NCI-H345 (cell line): ENCODE data around the gene ZFP36L2.
A peak's percentile ranks its signal among the peaks of the same experiment; 100 is the strongest.

ENCODE experiments used
- DNase-seq: peaks from one replicate; lab custom pipeline; 2025; lab: John Stamatoyannopoulos, UW

Gene ZFP36L2

DNA sequence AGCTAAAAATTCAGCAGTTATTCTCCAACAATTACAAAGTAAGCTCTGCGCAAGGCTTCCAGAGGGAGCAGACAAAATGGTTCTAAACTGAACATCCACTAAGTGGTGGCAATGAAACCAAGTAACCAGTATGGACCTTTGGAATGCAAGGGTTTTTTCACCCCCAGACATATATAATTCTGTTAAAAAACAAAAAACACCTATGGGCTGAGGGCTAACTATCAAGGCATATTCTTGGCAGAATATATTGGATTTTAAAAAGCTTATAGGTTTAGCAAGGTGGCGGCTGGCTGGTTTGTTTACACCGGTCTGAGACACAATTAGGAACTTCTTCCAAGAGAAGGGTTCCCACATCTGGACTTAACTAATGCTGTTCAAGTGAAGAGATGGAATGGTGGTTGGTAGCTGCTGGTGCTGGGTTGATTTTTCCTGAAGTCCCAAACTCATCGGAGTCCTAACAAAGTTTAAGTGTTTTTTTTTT is 2.8 kb downstream of the ZFP36L2 start:
- DNase-seq = no peak

DNA sequence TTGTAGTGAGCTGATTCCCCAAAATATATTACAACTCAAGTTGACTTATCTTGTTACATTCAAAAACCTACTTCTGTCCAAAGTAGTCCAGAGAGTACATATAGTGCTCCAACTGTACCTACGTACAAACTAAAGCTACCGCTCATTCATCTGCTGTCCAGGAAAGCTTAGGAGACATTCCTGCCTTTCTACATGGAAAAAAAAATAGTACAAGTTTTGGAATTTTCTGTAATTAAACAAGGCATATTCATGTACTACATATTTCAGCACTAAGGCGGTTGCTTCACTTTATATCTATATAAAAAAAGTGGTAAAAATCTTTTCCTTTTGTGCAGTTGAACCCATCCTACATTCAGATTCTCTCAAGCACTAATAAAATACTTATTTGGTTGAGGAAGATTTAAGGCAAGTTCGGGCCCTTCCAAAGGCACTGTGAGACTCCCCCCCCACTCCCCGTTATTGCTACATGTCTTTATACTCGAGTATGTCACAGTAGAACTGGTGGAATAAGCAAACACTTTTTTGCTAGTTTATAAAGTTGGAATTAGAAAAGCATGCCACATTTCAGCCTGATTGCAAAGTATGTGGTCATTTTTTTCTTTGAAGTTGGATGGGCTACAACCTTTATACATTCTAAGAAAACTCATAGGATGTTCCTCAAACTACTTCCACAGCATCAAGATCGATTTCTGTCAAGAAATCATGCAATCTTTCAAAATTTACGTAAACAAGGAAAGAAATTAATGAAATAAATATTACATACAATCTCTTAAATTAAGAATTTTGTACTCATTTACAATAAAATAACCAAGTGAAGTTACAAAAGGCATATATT is 3.7 kb downstream of the ZFP36L2 start:
- no peak for DNase-seq

DNA sequence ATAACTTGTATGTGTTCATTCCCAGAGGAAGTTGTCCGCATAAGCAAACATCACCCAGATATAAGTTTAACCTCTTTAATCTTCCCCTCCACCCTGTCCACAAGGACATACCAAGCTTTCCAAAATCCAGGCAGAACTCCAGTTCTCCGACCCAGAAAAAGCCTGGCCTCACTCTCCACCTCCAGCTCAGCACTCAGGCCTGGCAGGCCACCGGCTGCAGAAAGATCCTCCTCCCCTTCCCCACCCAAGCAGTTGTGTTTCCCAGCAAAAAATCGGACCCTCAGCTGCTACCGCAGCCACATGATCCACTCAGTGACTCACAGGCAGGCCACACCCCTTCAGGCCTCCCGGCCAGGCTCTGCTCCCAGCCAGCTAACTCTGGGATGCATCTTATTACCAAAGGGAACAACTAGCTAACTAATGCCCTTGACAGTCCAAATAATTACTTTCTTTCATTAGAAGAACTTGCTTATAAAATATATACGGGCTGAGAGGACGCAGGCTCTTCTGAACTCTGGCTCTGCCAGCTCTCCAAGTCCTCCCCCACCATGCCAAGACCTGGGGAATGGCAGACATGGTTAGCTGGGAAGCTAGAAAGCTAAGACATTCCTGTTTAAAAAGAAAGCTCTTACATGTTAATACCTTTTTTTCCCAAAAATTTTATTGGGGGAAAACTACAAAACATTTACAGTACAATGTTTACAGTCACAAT is 4.5 kb downstream of the ZFP36L2 start:
- peak; percentile 8 for DNase-seq

DNA sequence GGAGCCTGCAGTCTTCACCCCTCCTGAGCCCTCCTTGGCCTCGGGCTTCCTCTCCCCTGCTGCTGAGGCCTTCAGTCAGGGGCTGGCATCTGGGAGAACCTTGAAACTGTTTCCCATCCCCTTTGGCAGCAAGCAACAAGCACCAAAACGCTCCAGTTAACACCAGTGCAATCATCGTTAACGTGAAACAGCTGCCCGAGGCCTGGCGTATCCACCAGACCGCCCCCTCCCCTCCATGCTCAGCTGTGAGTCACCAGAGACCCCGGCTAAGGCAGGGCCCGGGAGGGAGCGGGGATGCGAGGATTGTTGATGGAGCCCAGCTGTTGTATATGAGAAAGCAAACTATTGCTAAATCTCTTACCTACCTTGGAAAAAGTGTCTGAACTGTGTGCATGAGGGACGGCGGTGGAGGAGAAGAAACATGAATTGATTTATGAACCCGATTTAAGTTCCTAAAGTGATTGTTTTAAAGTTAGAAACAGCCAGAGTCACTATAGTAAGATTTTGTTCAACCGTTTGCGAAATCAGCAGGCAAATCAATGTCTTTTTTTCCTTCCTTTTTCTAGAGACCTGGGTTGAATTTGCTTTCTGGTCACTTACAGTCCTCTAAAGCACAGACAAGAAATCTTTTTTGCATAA is 5.2 kb downstream of the ZFP36L2 start:
- DNase-seq = no peak

DNA sequence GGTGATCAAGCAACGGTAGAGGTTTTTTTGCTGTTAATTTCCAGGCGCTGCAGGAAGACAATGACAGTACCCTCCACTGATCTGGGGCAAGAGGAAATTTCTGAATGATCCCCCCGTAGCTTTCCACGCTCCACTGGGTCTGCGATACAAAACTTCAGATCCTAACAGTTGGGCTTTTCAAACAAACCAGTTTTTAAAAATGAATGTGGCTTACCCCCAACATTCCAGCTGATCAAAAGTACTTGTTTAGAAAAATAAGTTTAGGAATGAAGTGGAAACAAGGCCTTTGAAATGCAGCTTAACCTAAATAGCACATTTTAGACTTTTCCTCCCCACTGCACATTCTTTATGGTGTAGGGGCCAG is 5.7 kb downstream of the ZFP36L2 start:
- DNase-seq = no peak

DNA sequence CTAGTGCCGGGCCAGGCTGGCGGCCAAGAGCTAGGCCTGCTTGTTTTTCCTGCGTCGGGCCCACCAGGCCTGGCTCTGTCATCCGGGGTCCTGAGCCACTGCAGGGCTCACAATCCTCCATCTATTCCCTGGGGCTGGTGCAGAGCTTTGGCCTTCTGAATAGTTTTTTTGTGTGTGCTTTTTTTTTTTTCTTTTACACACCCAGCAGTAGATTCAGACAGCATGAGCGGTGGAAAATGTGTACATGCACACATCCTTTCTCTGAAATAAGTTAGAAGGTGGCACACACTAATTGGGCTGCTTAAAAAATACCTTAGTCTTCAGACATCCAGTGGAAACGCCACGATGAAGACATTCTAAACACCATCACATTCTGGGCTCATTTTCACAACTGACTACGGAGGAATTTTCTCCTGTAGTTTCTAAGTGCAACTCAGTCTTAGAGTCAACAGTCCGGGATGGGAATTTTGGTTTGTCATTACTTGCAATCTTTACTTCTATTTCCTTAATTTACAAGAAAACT is 6.1 kb downstream of the ZFP36L2 start:
- DNase-seq = no peak

DNA sequence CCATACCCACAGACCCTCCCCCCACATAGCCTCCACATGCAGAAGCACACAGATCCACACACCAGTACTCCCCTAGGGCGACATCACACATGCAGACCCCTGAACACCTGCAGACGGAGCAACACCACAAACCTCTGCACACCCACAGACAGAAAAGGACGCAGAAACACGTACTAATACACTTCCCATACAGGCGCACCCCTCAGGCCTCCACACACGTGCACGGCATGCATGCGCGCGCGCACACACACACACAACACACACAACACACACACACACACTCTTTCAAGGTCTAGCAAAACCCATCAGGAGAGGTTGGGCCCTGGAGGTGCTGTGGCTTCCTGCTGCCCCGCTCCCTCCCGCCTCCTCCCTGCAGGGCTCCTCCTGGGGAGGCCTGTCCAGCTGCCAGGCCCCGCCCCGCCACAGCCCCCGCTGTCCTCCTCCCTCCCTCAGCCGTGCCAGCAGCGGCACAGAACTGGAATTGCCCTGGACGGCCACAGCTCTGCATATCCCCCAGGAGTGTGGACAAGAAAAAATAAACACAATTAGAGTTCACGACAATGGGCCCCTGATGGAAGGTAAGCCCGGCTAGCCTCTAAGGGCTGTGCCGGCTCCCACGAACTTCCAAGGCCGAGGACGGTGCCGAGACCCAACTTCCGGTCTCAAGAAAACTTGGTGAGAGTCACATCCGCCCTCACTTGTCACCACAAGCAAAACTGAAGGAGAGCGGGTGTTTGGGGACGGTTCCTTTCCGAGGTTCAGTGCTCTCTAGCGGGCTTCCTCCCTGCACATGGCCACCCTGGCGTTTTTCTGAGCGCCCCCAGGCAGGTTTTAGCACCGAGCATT is 6.8 kb downstream of the ZFP36L2 start:
- no peak for DNase-seq

DNA sequence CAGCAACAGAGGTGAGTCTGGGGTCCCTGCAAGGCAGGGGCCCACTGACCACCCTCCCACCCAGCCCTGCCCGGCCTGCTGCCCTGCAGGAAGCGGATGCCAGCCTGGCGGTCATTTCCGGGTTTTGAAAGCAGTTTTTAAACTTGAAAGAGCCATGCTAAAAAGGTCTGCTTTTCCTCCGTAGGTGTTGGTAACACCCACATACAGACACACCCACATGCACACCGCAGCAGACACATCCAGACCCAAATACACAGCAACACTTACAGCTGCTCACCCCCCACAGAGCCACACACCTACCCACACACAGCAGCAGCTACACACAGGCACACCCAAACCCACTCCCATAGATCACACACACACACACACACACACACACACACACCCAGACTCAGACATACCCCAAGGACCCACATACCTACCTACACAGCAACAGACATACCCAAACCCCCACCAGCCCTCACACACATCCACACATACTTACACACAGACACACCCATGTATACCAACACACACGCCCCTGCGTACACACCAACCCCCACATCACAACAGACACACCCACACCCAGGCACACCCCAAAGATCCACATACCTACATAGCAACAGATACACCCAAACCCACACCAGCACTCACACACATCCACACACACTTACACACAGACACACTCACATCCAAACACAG is 7.6 kb downstream of the ZFP36L2 start:
- no peak for DNase-seq

DNA sequence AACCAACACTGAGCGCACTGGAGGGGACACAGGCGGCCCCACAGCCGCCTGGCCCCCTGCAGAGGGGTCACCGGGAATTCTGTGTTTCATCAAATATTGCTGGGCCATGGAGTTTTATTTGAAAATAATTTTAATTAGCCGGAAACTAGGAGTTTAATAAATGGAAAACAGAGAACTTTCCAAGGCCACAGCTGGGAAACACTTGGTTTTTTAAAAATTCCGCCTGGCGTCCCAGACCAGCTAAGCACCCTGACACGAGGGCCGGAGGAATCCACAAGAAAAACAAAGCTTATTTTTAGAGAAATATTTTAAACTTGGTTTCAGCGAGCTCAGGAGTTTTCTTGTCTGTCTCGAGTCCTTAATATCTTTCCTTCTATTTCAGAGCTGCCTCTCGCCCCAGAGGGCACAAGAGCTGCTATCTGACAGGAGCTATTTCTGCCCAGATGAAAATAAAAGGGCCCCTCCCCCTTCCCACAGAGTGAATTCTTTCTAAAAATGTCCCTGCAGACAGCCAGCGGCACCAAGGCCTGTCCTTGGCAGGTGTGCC is 8.2 kb downstream of the ZFP36L2 start:
- no peak for DNase-seq

DNA sequence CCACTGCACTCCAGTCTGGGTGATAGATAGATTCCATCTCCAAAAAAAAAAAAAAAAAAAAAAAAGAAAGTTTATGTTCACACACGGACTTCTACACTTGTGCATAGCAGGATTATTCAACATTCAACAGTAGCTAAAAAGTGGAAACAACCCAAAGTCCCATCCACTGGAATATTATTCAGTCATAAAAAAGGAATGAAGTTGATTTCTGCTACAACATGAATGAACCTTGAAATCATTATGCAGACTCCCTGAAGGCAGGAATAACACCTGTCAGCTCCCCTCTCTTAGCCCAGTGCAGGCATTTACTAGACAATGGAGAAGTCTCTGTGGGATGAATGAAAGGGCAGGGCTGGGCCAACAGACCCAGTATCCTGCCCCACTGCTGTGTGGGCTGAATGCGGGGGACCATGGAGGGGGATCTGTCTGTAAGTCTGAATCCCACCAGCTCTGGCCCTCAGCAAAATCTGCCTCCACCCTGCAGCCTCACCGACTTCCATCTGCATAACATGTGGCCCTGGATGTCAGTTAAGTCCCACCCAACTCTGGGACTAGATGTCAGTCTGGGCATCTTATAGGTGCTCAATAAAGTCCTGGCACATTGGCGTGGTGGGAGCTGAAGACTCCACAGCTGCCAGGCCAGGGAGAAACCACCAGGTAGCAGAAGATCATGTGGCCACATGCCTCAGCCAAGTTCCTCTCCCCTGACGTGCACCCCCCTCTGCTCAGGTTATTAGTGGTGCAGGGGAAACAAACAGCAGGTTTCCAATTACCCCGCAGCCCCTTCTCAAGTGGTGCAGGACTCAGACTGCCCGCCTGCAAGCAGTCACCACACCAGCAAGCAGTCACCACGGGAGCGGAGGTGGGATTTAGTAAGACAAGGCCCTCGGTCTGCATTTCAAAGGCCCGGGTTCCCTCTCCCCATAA is 8.9 kb downstream of the ZFP36L2 start:
- DNase-seq = no peak

DNA sequence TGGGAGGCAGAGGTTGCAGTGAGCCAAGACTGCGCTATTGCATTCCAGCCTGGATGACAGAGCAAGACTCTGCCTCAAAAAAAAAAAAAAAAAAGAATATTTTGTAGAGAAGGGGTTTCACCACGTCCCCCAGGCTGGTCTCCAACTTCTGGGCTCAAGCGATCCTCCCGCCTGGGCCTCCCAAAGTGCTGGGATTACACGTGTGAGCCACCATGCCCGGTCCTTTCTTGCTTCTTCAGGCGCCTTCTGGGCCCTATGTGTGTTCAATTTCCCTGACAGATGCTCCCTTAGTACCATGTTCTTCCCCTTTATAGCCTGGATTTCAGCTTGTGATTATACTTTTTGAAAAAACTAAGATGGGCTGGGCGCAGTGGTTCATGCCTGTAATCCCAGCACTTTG is 9.8 kb downstream of the ZFP36L2 start:
- no peak for DNase-seq

DNA sequence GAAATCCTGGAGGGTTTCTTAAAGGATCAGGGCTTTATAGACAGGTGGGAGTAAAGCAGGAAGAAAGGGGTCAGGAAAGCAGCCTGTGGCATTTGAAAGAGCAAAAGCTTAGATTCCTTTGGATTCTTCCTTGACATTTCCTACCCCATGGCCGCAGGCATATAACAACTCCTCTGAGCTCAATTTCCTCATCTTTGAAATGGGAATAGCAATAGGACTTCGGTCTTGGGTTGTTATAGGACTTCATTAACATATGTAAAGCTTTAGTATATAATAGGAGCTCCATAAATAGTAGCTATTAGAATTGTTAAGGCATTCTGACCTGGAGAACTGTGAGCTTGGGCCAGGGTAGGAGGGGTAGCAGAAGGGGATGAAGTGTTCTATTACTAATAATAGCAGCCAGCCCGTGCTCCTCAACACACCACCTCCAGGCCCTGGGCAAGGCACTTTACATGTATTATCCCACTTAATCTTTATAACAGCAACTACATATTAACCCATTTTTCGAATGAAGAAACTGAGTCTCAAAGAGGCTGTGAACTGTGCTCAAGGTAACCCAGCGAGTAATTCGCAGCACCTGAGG is 10.6 kb downstream of the ZFP36L2 start:
- no peak for DNase-seq

DNA sequence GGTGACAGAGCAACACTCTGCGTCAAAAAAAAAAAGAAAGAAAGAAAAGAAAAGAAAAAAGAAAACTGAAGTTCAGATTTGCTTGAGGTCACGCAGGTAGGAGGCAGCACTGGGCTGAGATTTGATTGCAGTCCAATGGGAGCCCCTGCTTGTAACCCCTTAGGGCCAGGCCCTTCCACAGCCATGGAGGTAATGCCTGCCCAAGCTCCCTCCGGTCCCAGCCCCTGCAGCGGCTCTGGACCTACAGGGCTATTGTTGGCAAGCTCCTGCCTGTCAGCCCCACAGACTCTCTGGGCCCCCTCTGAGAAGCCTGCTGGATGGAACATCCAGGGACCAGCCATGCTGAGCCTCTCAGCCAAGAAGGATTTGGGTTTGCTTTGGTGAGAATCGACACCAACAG is 12.2 kb downstream of the ZFP36L2 start:
- DNase-seq = no peak

DNA sequence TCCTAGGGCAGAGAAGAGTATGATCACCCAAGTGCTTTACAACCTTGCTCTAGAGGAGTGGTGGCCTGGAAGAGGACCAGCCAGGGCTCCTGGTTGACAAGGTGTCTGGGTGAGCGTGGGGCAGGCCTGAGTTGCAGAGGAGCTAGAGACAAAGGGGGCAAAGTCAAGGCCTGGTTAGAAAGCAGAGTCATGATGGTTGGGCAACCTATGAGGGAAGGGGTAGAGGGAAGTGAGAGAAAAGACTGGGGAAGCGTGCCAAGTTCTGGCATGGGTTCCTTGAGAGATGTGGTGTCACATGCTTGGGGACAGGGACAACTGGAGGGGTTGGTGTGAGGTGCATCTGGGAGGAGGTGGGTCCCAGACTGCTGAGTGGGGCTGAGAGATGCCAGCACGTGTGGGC is 13.5 kb downstream of the ZFP36L2 start:
- DNase-seq = no peak

DNA sequence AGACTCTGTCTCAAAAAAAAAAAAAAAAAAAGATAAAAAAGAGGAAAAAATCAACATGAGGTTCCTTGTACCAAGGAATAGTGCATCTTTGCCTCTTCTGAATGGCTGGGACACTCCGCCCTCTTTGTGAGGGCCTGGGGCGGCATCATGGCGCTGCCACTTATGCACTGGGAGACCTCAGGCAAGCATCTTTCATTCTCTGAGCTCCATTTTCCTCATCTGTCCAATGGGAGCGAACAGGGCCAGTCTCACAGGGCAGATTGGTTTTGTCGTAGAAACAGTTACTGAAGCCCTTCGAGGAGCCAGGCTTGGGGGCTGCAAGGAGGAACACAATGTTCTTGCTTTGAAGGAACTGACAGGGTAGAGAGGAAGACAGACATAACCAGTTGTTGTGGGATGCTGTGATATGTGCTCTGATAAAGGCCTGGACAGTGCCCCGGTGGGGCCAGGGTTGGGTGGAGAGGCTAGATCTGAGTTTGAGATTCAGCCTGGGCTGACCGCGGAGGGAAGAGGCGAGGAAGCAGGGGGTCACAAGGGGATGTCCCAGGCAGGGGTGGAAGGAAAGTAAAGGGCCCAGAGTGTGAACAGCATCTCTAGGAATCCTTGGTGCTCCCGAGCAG is 14.1 kb downstream of the ZFP36L2 start:
- DNase-seq = no peak

DNA sequence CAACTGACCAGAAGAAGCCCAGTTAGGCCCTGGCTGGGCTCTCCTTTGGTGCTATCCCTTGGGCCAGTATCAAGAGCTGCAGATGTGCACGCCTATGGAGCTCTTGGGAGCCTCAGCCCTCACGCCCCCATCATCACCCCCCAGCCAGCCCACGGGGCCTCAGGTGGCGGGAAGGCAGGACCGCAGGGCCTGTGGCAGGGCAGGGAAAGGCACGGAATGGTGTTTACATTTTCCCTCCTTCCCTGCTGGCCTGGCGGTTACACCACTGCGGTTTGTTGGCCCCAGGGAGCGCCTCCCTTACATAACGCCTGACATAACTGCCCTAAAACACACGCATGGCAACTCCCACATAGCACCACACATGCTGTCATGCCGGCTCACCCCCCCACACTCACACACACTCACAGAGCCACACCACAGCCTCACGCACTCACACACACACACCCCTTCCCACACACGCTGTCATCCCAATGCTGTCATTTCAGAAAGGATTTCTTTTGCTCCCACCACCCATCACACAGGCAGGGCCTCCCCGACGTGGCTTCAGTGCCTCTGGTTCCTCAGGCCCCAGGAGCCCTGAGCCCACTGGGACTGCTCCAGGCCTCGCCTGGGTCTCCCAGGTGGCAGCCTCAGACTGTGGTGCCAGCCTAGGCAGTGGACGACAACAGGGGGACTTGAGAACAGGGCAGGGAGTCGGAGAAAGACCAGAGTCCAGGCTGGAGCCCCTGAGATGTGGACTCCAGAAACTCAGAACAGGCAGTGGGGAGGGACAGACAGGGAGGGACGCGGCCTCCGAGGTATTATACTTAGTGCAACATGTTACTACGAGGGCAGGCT is 15.7 kb downstream of the ZFP36L2 start:
- DNase-seq = no peak

DNA sequence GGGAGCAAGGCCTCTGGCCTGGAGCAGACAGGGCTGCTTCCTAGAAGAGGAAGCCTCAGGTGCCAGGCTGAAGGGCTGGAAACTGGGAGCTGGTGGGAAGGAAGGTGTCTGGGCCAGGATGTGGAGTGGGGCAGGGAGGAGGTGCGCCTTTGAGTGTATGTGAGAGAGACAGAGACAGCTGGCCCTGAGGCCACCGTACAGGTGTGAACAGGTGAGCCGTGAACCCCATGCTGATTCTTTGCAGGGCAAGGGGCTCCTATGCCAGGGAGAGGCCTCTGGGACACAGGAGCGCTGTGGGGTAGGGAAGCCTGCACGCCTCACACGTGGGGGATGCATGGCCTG is 16.3 kb downstream of the ZFP36L2 start:
- no peak for DNase-seq

DNA sequence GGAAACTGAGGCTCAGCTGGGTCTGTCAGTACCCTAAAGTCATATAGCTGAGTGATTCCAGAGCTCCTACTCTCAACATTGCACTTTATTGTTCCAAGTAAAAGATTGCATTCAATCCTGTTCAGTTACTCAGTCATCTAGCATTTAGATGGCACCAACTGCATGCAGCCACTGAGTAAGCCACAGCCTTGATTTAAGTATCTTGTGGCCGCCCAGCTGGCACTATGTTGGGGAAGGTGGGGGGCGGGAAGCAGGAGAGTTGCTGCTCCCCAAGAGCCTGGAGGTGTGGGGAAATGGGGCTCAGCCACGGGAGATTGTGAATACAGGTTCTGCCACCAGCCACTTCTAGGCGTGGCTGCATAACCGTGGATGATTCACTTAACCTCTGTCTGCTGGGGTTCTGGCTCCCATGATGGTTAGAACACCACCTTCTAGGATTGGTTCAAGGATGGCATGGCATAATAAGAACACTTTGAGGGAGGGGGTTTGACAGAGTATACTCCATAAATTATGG is 17.1 kb downstream of the ZFP36L2 start:
- DNase-seq = no peak
